Trophoblast cell (in vitro differentiated cells and primary cell): ENCODE data around the gene MMP15.

Source experiments
- DNase-seq, 2 donors: peaks; one replicate each; pipeline ENCODE4 v3.0.0-alpha.2; 2016
- H2AFZ ChIP-seq: 2 replicates; pipeline ENCODE4 v1.6.1; 2013; ENCODE audit warnings: low read length, moderate library complexity, mild to moderate bottlenecking; ENCODE audit not compliant: insufficient read depth, poor library complexity
- H2AK5ac ChIP-seq: 2 replicates; pipeline ENCODE4 v1.6.1; 2013; ENCODE audit warnings: mild to moderate bottlenecking, low read length
- H2BK120ac ChIP-seq: 2 replicates; pipeline ENCODE4 v1.6.1; 2013; ENCODE audit warnings: low read length, mild to moderate bottlenecking, moderate library complexity; ENCODE audit not compliant: insufficient read depth, poor library complexity
- H2BK12ac ChIP-seq: 2 replicates; pipeline ENCODE4 v1.6.1; 2013; ENCODE audit warnings: mild to moderate bottlenecking, low read length, moderate library complexity
- H2BK5ac ChIP-seq: 2 replicates; pipeline ENCODE4 v1.6.1; 2013; ENCODE audit warnings: low read length, low read depth, moderate library complexity, mild to moderate bottlenecking; ENCODE audit not compliant: poor library complexity
- H3K14ac ChIP-seq: 2 replicates; pipeline ENCODE4 v1.6.1; 2013; ENCODE audit warnings: mild to moderate bottlenecking, low read length
- H3K18ac ChIP-seq: 2 replicates; pipeline ENCODE4 v1.6.1; 2013; ENCODE audit warnings: mild to moderate bottlenecking, low read length
- H3K23ac ChIP-seq: 2 replicates; pipeline ENCODE4 v1.6.1; 2013; ENCODE audit warnings: low read length
- H3K27ac ChIP-seq: 2 replicates; pipeline ENCODE4 v1.5.1; 2013; ENCODE audit warnings: low read depth, mild to moderate bottlenecking, inconsistent platforms, low read length, moderate library complexity
- H3K27me3 ChIP-seq: 2 replicates; pipeline ENCODE4 v1.6.1; 2013; ENCODE audit warnings: inconsistent platforms, mild to moderate bottlenecking, low read length, moderate library complexity; ENCODE audit not compliant: insufficient read depth
- H3K36me3 ChIP-seq, 2 experiments: 1 replicate in 1 of 2; 2 replicates in 1 of 2; pipeline ENCODE4 v1.6.1; 2013; ENCODE audit warnings: low read length in 2 of 2, mild to moderate bottlenecking in 2 of 2, moderate library complexity in 1 of 2; ENCODE audit not compliant: insufficient read depth in 2 of 2, control insufficient read depth in 1 of 2
- H3K4ac ChIP-seq: 2 replicates; pipeline ENCODE4 v1.6.1; 2013; ENCODE audit warnings: low read depth, mild to moderate bottlenecking, low read length, moderate library complexity
- H3K4me1 ChIP-seq, 2 experiments: 1 replicate in 1 of 2; 2 replicates in 1 of 2; pipeline ENCODE4 v1.6.1; 2013; ENCODE audit warnings: low read length in 2 of 2, mild to moderate bottlenecking in 2 of 2, moderate library complexity in 1 of 2; ENCODE audit not compliant: insufficient read depth in 2 of 2, control insufficient read depth in 1 of 2
- H3K4me2 ChIP-seq: 2 replicates; pipeline ENCODE4 v1.6.1; 2013; ENCODE audit warnings: inconsistent platforms, mild to moderate bottlenecking, low read length, moderate library complexity
- H3K4me3 ChIP-seq: 2 replicates; pipeline ENCODE4 v1.5.1; 2013; ENCODE audit warnings: mild to moderate bottlenecking, low read depth, low read length, inconsistent platforms
- H3K79me1 ChIP-seq: one replicate; pipeline ENCODE4 v1.6.1; 2013; ENCODE audit warnings: low read length
- H3K79me2 ChIP-seq: 2 replicates; pipeline ENCODE4 v1.6.1; 2013; ENCODE audit warnings: low read length, mild to moderate bottlenecking; ENCODE audit not compliant: control insufficient read depth, insufficient read depth, poor library complexity
- H3K9ac ChIP-seq: 2 replicates; pipeline ENCODE4 v1.6.1; 2013; ENCODE audit warnings: mild to moderate bottlenecking, low read length
- H3K9me3 ChIP-seq: 2 replicates; pipeline ENCODE4 v1.6.1; 2013; ENCODE audit warnings: low read depth, mild to moderate bottlenecking, control low read depth, inconsistent platforms, low read length; ENCODE audit not compliant: insufficient read depth
- H4K12ac ChIP-seq: 2 replicates; pipeline ENCODE4 v1.6.1; 2013; ENCODE audit warnings: low read depth, mild to moderate bottlenecking, low read length, moderate library complexity
- H4K8ac ChIP-seq: 2 replicates; pipeline ENCODE4 v1.6.1; 2013; ENCODE audit warnings: low read depth, mild to moderate bottlenecking, low read length, moderate library complexity
- H4K91ac ChIP-seq: one replicate; pipeline ENCODE4 v1.6.1; 2013; ENCODE audit warnings: low read depth, mild to moderate bottlenecking, low read length, moderate library complexity
- WGBS: extraction: QIAGEN DNeasy Blood & Tissue Kit; methylation state at CpG from one replicate; pipeline ENCODE4 v1.1.7; 2013; ENCODE audit warnings: missing lambda C conversion rate; ENCODE audit not compliant: insufficient read length, insufficient coverage; ENCODE audit errors: extremely low coverage; 5-methylcytosine and 5-hydroxymethylcytosine counted together

MMP15 gene

GRCh38 chr16:58035356-58036170 is 10.0 kb downstream of the MMP15 start:
- H2AK5ac ChIP-seq, result no peak overlapping the region
- DNase-seq, result no peak
- no peaks in the 10 kb centered on the region for H3K27me3 ChIP-seq
- H4K8ac ChIP-seq, result no peak overlapping the region
- H3K36me3 ChIP-seq, result peaks cover 18 to 21% of the 10 kb centered on the region in 2 experiments
- no peak overlapping the region for H2BK120ac ChIP-seq
- H3K23ac ChIP-seq, result no peak overlapping the region
- no peak overlapping the region for H3K4me2 ChIP-seq
- H3K4me3 ChIP-seq, result no peak overlapping the region
- peaks cover 2% of the 10 kb centered on the region for H3K9me3 ChIP-seq
- no peak overlapping the region for H3K27ac ChIP-seq
- no peaks in the 10 kb centered on the region for H3K79me2 ChIP-seq
- H2BK5ac ChIP-seq, result no peak overlapping the region
- no peak overlapping the region for H2AFZ ChIP-seq
- no CpG with 5 or more reads among the region's 14 CpGs for WGBS
- peaks cover 6% of the 10 kb centered on the region for H3K79me1 ChIP-seq
- H3K4ac ChIP-seq, result no peak overlapping the region
- no peak overlapping the region for H3K9ac ChIP-seq
- no peak overlapping the region for H4K91ac ChIP-seq
- H4K12ac ChIP-seq, result no peak overlapping the region
- no peak overlapping the region for H3K14ac ChIP-seq
- no peak overlapping the region for H3K18ac ChIP-seq
- no peak overlapping the region for H2BK12ac ChIP-seq
- H3K4me1 ChIP-seq, result peaks cover 26 to 36% of the 10 kb centered on the region in 2 experiments

GRCh38 chr16:58036943-58037342 is 11.4 kb downstream of the MMP15 start:
- Histone ChIP-seq H2AK5ac (no peak overlapping the region), H3K9me3 (peaks cover 4% of the 10 kb centered on the region), H3K4me2 (no peak overlapping the region), H3K4ac (no peak overlapping the region), H3K36me3 (peaks cover 29 to 33% of the 10 kb centered on the region in 2 experiments), H3K27me3 (no peaks in the 10 kb centered on the region), H4K12ac (no peak overlapping the region), H2BK12ac (no peak overlapping the region), H3K14ac (no peak overlapping the region), H3K18ac (no peak overlapping the region), H4K8ac (no peak overlapping the region), H3K79me1 (peaks cover 6% of the 10 kb centered on the region), H4K91ac (no peak overlapping the region), H2BK120ac (no peak overlapping the region), H3K4me3 (no peak overlapping the region), H2BK5ac (no peak overlapping the region), H3K27ac (no peak overlapping the region), H3K4me1 (peaks cover 23 to 28% of the 10 kb centered on the region in 2 experiments), H3K23ac (no peak overlapping the region), H3K79me2 (no peaks in the 10 kb centered on the region), H2AFZ (no peak overlapping the region), H3K9ac (no peak overlapping the region)
- DNase-seq, result no peak
- WGBS, result no CpG with 5 or more reads among the region's 6 CpGs

- Histone ChIP-seq H4K12ac (no peak overlapping the region), H3K18ac (no peak overlapping the region), H3K23ac (no peak overlapping the region), H3K9me3 (peaks cover 4% of the 10 kb centered on the region), H2AK5ac (no peak overlapping the region), H3K27me3 (no peaks in the 10 kb centered on the region), H2BK5ac (no peak overlapping the region), H2AFZ (no peak overlapping the region), H4K91ac (no peak overlapping the region), H3K36me3 (peaks cover 35 to 38% of the 10 kb centered on the region in 2 experiments), H3K4ac (no peak overlapping the region), H2BK120ac (no peak overlapping the region), H3K4me1 (peaks cover 17 to 23% of the 10 kb centered on the region in 2 experiments), H4K8ac (no peak overlapping the region), H3K27ac (no peak overlapping the region), H3K79me2 (no peaks in the 10 kb centered on the region), H3K14ac (no peak overlapping the region), H2BK12ac (no peak overlapping the region), H3K4me2 (no peak overlapping the region), H3K4me3 (no peak overlapping the region), H3K79me1 (peaks cover 6% of the 10 kb centered on the region), H3K9ac (no peak overlapping the region)
- DNase-seq, result no peak
- WGBS, result no CpG with 5 or more reads among the region's 16 CpGs
Observed at GRCh38 chr16:58037365-58038057, 12.0 kb downstream of the MMP15 start.

GRCh38 chr16:58038219-58038641 is 12.7 kb downstream of the MMP15 start:
- Histone ChIP-seq H3K18ac (no peak overlapping the region), H3K4me3 (no peak overlapping the region), H2BK12ac (no peak overlapping the region), H4K91ac (no peak overlapping the region), H3K4ac (no peak overlapping the region), H3K9ac (no peak overlapping the region), H3K27ac (no peak overlapping the region), H2BK5ac (no peak overlapping the region), H2BK120ac (no peak overlapping the region), H3K9me3 (peaks cover 4% of the 10 kb centered on the region), H3K4me1 (peaks cover 12 to 17% of the 10 kb centered on the region in 2 experiments), H4K8ac (no peak overlapping the region), H3K79me2 (no peaks in the 10 kb centered on the region), H3K23ac (no peak overlapping the region), H2AK5ac (no peak overlapping the region), H3K79me1 (peaks cover 2% of the 10 kb centered on the region), H4K12ac (no peak overlapping the region), H3K4me2 (no peak overlapping the region), H3K27me3 (no peaks in the 10 kb centered on the region), H2AFZ (no peak overlapping the region), H3K36me3 (peaks cover 41 to 45% of the 10 kb centered on the region in 2 experiments), H3K14ac (no peak overlapping the region)
- no peak for DNase-seq
- WGBS, result no CpG with 5 or more reads among the region's 20 CpGs
